HCT116 (cell line): Measurements from ENCODE around the gene NCF2. TPM values are rescaled to one million over a fixed set of nuclear protein-coding genes. Genes with fewer than 3 reads are reported as not detected.

ENCODE experiments used
- ATAC-seq: fragments of 200-7000 bp; cut with Tn5 transposase; 2 replicates; pipeline ENCODE4 v1.9.1; 2020; ENCODE audit warnings: mild to moderate bottlenecking, moderate library complexity
- BruUV-seq: library from RNA; stranded (reverse); fragments of 400-500 nt; replicated peaks from 2 replicates; lab custom pipeline; 2021; lab: Mats Ljungman, UMichigan
- CTCF ChIA-PET: fragments of 300-600 bp; sonication (Branson Sonifier 250); formaldehyde crosslinking; loops from one replicate; lab custom pipeline; 2021; ENCODE audit warnings: antibody characterized with exemption; lab: Charles Lee
- POLR2A ChIA-PET: fragments of 300-600, 350-600 bp; sonication (Branson Sonifier 250); formaldehyde crosslinking; loops from one replicate; lab custom pipeline; 2021; ENCODE audit warnings: antibody characterized with exemption; lab: Charles Lee
- RAD21 ChIA-PET, 2 experiments: fragments of 300-600 bp; sonication (Branson Sonifier 250); formaldehyde crosslinking; loops; one replicate each; lab custom pipeline; 2023; ENCODE audit warnings: low total read pairs in 2 of 2; ENCODE audit not compliant: uncharacterized antibody in 2 of 2, unreplicated experiment in 2 of 2, low non-redundant PET in 1 of 2; lab: Charles Lee
- DNase-seq: peaks from one replicate; pipeline ENCODE4 v3.0.0-alpha.2; 2010; ENCODE audit warnings: low read depth, low spot score
- H2AFZ ChIP-seq: fragments of 200-600 bp; shearing (Covaris generic), sonication (generic); 2 replicates; pipeline ENCODE4 v1.6.1; 2017; ENCODE audit warnings: low read depth, mixed run types, mixed read lengths, antibody characterized with exemption, low read length; ENCODE audit not compliant: poor library complexity, severe bottlenecking
- H3K27ac ChIP-seq: 2 replicates; pipeline ENCODE4 v1.5.1; 2012; ENCODE audit warnings: low read depth, low read length
- H3K27me3 ChIP-seq: fragments of 200-600 bp; sonication (generic); 2 replicates; pipeline ENCODE4 v1.6.1; 2016; ENCODE audit warnings: mixed run types, low read length, mixed read lengths; ENCODE audit not compliant: insufficient read depth
- H3K36me3 ChIP-seq, 2 experiments: fragments of 200-500 bp in 1 of 2; fragments of 200-600 bp in 1 of 2; sonication (Bioruptor generic) in 1 of 2; sonication (generic) in 1 of 2; 2 replicates each; pipeline versions ENCODE4 v1.5.1 to v1.6.1; 2014 to 2016; ENCODE audit warnings: low read length in 2 of 2, inconsistent platforms in 1 of 2, mixed read lengths in 1 of 2, mixed run types in 1 of 2; ENCODE audit not compliant: insufficient read depth in 2 of 2, control insufficient read depth in 1 of 2
- H3K4me1 ChIP-seq, 2 experiments: fragments of 200-600 bp in 1 of 2; sonication (generic) in 1 of 2; 2 replicates each; pipeline versions ENCODE4 v1.5.1 to v1.6.1; 2012 to 2017; ENCODE audit warnings: low read length in 2 of 2, inconsistent platforms in 1 of 2, mild to moderate bottlenecking in 1 of 2, mixed read lengths in 1 of 2, mixed run types in 1 of 2, moderate library complexity in 1 of 2; ENCODE audit not compliant: insufficient read depth in 2 of 2, control insufficient read depth in 1 of 2
- H3K4me2 ChIP-seq: fragments of 200-600 bp; sonication (generic); 2 replicates; pipeline ENCODE4 v1.6.1; 2017; ENCODE audit warnings: mixed run types, low read length, mixed read lengths
- H3K4me3 ChIP-seq, 2 experiments: fragments of 200-600 bp in 1 of 2; sonication (generic) in 1 of 2; replicated peaks in 1 of 2; 2 replicates each; pipeline ENCODE4 v1.5.1; 2011 to 2016; ENCODE audit warnings: low read length in 2 of 2, control low read depth in 1 of 2, low read depth in 1 of 2, mild to moderate bottlenecking in 1 of 2, mixed read lengths in 1 of 2, mixed run types in 1 of 2
- H3K79me2 ChIP-seq: fragments of 200-600 bp; sonication (generic); 2 replicates; pipeline ENCODE4 v1.6.1; 2017; ENCODE audit warnings: mild to moderate bottlenecking, mixed run types, low read length, moderate library complexity, mixed read lengths; ENCODE audit not compliant: insufficient read depth
- H3K9ac ChIP-seq: fragments of 200-600 bp; sonication (generic); 2 replicates; pipeline ENCODE4 v1.6.1; 2016; ENCODE audit warnings: low read length, mixed read lengths
- H3K9me2 ChIP-seq: fragments of 200-600 bp; sonication (generic), shearing (Covaris generic); 2 replicates; pipeline ENCODE4 v1.6.1; 2017; ENCODE audit warnings: mixed run types, mild to moderate bottlenecking, moderate library complexity; ENCODE audit not compliant: insufficient read depth
- H3K9me3 ChIP-seq, 2 experiments: fragments of 200-500 bp in 1 of 2; fragments of 200-600 bp in 1 of 2; sonication (Bioruptor generic) in 1 of 2; sonication (generic) in 1 of 2; 2 replicates each; pipeline ENCODE4 v1.6.1; 2014 to 2017; ENCODE audit warnings: low read length in 2 of 2, mixed read lengths in 2 of 2, inconsistent platforms in 1 of 2, low read depth in 1 of 2, mild to moderate bottlenecking in 1 of 2, mixed run types in 1 of 2, moderate library complexity in 1 of 2; ENCODE audit not compliant: control insufficient read depth in 1 of 2, insufficient read depth in 1 of 2
- H4K20me1 ChIP-seq: fragments of 200-600 bp; sonication (generic), shearing (Covaris generic); 2 replicates; pipeline ENCODE4 v1.6.1; 2017; ENCODE audit warnings: mixed run types, mild to moderate bottlenecking, moderate library complexity; ENCODE audit not compliant: insufficient read depth
- CBX3 ChIP-seq: IDR thresholded peaks from 2 replicates; pipeline ENCODE4 v1.6.1; 2012; ENCODE audit warnings: low read depth
- EGR1 ChIP-seq: IDR thresholded peaks from 2 replicates; pipeline ENCODE4 v1.6.1; 2012; ENCODE audit warnings: low read depth
- EZH2 ChIP-seq: fragments of 200-600 bp; sonication (generic); IDR thresholded peaks from 2 replicates; pipeline ENCODE4 v1.6.1; 2017; ENCODE audit warnings: antibody characterized with exemption, mixed run types
- FOSL1 ChIP-seq: IDR thresholded peaks from 2 replicates; pipeline ENCODE4 v1.6.1; 2012; ENCODE audit warnings: low read depth
- JUND ChIP-seq: IDR thresholded peaks from 2 replicates; pipeline ENCODE4 v1.6.1; 2012
- POLR2A ChIP-seq: IDR thresholded peaks from 2 replicates; pipeline ENCODE4 v1.7.0; 2011; ENCODE audit warnings: borderline replicate concordance; ENCODE audit not compliant: insufficient read depth, insufficient read length; ENCODE audit errors: extremely low read depth
- POLR2AphosphoS5 ChIP-seq: IDR thresholded peaks from 2 replicates; pipeline ENCODE4 v1.6.1; 2011; ENCODE audit warnings: mild to moderate bottlenecking, low read depth, low read length, moderate library complexity
- RAD21 ChIP-seq: IDR thresholded peaks from 2 replicates; pipeline ENCODE4 v1.6.1; 2012; ENCODE audit warnings: low read depth, mild to moderate bottlenecking
- SP1 ChIP-seq: IDR thresholded peaks from 2 replicates; pipeline ENCODE4 v1.6.1; 2012; ENCODE audit warnings: low read depth
- TCF7L2 ChIP-seq: IDR thresholded peaks from 2 replicates; pipeline ENCODE4 v1.7.0; 2011; ENCODE audit warnings: borderline replicate concordance, inconsistent platforms; ENCODE audit not compliant: insufficient read depth, insufficient read length; ENCODE audit errors: extremely low read depth
- YY1 ChIP-seq: IDR thresholded peaks from 2 replicates; pipeline ENCODE4 v1.6.1; 2011; ENCODE audit warnings: low read length, low read depth, moderate library complexity, mild to moderate bottlenecking; ENCODE audit not compliant: insufficient replicate concordance; ENCODE audit errors: extremely low read depth
- ZBTB33 ChIP-seq: IDR thresholded peaks from 2 replicates; pipeline ENCODE4 v1.6.1; 2011; ENCODE audit warnings: mild to moderate bottlenecking, low read length, moderate library complexity; ENCODE audit not compliant: insufficient replicate concordance; ENCODE audit errors: extremely low read depth
- ZFX ChIP-seq: fragments of 450-650 bp; IDR thresholded peaks from 2 replicates; pipeline ENCODE4 v1.6.1; 2017
- ZNF274 ChIP-seq: fragments of 200-500 bp; sonication (Bioruptor generic); IDR thresholded peaks from 2 replicates; pipeline ENCODE4 v1.6.1; 2014; ENCODE audit warnings: mild to moderate bottlenecking, low read depth, low read length, inconsistent platforms
- intact Hi-C: fragments of 100-400 bp; cut with micrococcal nuclease; formaldehyde crosslinking; loops from 2 replicates; pipeline ENCODE4 v1.10.0; 2022
- total RNA-seq: library from RNA; stranded (reverse); gene quantifications from one replicate; pipeline ENCODE4 v1.2.1, GENCODE V29; 2021; ENCODE audit not compliant: unreplicated experiment
- TF ChIP-seq, protein P1 (sequence below): IDR thresholded peaks from 2 replicates; pipeline ENCODE4 v1.6.1; 2012
- TF ChIP-seq, protein P2 (sequence below): IDR thresholded peaks from 2 replicates; pipeline ENCODE4 v1.6.1; 2012; ENCODE audit warnings: low read depth
- TF ChIP-seq, protein P3 (sequence below), 3 experiments: fragments of 200-600 bp in 1 of 3; sonication (generic) in 1 of 3; IDR thresholded peaks in 2 of 3; conservative IDR thresholded peaks in 1 of 3; 2 replicates each; pipeline ENCODE4 v1.5.1; 2012 to 2017; ENCODE audit warnings: low read depth in 2 of 3, low read length in 2 of 3, antibody characterized with exemption in 1 of 3, borderline replicate concordance in 1 of 3, control low read depth in 1 of 3, mild to moderate bottlenecking in 1 of 3, mixed read lengths in 1 of 3, mixed run types in 1 of 3, moderate library complexity in 1 of 3; ENCODE audit not compliant: insufficient read depth in 1 of 3

Gene NCF2
- total RNA-seq, 1 experiment from 2014 or later, result 0.25 TPM

DNA sequence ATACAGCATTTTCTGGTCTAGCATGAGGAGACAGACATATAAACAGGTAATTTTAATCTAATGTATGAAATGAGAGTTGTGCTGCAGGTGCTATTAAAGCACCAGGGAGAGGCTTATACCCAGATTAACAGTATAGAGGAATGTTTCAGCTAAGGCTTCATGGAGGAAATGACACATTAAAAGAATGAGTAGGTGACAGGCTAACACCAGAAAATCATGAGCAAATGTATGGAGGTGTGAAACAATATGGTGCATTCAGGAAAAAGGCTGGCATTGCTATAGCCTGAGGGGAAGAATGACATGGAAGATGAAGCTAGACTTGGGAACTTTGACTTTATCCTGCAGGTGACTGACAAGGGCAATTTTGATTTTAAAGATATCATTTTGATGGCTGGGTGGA lies 38.3 kb upstream of the NCF2 start:
- ChIA-PET POLR2A (no interaction called here), RAD21 (no interaction called here), CTCF (no interaction called here)
- Histone ChIP-seq H4K20me1 (peaks cover 4% of the 10 kb centered on the region; the same call in 1 of the 2 replicates), H3K9me2 (no peaks in the 10 kb centered on the region), H2AFZ (no peak overlapping the region), H3K27me3 (no peaks in the 10 kb centered on the region), H3K36me3 (peaks cover 24 to 35% of the 10 kb centered on the region in 2 experiments), H3K9ac (no peak overlapping the region), H3K79me2 (peaks cover 20% of the 10 kb centered on the region), H3K4me2 (no peak overlapping the region), H3K4me3 (no peak overlapping the region), H3K9me3 (no peaks in the 10 kb centered on the region), H3K27ac (no peak overlapping the region), H3K4me1 (peaks cover 0 to 4% of the 10 kb centered on the region in 2 experiments; a peak in 3 of 4 replicates)
- TF ChIP-seq ZFX (no peak), FOSL1 (no peak), ZNF274 (no peak), TCF7L2 (no peak), EGR1 (no peak), SP1 (no peak), ZBTB33 (no peak), POLR2AphosphoS5 (no peak), POLR2A (no peak), EZH2 (no peak), RAD21 (no peak), JUND (no peak), CBX3 (no peak), YY1 (no peak)
- TF ChIP-seq, protein P1, sequence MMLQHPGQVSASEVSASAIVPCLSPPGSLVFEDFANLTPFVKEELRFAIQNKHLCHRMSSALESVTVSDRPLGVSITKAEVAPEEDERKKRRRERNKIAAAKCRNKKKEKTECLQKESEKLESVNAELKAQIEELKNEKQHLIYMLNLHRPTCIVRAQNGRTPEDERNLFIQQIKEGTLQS, result no peak
- TF ChIP-seq, protein P2, sequence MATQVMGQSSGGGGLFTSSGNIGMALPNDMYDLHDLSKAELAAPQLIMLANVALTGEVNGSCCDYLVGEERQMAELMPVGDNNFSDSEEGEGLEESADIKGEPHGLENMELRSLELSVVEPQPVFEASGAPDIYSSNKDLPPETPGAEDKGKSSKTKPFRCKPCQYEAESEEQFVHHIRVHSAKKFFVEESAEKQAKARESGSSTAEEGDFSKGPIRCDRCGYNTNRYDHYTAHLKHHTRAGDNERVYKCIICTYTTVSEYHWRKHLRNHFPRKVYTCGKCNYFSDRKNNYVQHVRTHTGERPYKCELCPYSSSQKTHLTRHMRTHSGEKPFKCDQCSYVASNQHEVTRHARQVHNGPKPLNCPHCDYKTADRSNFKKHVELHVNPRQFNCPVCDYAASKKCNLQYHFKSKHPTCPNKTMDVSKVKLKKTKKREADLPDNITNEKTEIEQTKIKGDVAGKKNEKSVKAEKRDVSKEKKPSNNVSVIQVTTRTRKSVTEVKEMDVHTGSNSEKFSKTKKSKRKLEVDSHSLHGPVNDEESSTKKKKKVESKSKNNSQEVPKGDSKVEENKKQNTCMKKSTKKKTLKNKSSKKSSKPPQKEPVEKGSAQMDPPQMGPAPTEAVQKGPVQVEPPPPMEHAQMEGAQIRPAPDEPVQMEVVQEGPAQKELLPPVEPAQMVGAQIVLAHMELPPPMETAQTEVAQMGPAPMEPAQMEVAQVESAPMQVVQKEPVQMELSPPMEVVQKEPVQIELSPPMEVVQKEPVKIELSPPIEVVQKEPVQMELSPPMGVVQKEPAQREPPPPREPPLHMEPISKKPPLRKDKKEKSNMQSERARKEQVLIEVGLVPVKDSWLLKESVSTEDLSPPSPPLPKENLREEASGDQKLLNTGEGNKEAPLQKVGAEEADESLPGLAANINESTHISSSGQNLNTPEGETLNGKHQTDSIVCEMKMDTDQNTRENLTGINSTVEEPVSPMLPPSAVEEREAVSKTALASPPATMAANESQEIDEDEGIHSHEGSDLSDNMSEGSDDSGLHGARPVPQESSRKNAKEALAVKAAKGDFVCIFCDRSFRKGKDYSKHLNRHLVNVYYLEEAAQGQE, result no peak
- TF ChIP-seq, protein P3, sequence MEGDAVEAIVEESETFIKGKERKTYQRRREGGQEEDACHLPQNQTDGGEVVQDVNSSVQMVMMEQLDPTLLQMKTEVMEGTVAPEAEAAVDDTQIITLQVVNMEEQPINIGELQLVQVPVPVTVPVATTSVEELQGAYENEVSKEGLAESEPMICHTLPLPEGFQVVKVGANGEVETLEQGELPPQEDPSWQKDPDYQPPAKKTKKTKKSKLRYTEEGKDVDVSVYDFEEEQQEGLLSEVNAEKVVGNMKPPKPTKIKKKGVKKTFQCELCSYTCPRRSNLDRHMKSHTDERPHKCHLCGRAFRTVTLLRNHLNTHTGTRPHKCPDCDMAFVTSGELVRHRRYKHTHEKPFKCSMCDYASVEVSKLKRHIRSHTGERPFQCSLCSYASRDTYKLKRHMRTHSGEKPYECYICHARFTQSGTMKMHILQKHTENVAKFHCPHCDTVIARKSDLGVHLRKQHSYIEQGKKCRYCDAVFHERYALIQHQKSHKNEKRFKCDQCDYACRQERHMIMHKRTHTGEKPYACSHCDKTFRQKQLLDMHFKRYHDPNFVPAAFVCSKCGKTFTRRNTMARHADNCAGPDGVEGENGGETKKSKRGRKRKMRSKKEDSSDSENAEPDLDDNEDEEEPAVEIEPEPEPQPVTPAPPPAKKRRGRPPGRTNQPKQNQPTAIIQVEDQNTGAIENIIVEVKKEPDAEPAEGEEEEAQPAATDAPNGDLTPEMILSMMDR (IDR thresholded peaks at IDR 0.05 in 2 of 3, conservative IDR thresholded peaks at IDR 0.05 in 1 of 3; ENCODE audit: borderline replicate concordance in 1 of 3, insufficient read depth in 1 of 3, low read depth in 2 of 3, low read length in 2 of 3), result no peak
- intact Hi-C loops, result no loop called here
- no TSS peak for BruUV-seq
- ATAC-seq (no peak), DNase-seq (no peak)
